HG03097 (cell line): Measurements from ENCODE around the gene EDEM1.
"Not testable (repeated sequence)": the region's sequence is repeated elsewhere in the genome, so short reads cannot be mapped to it uniquely, and the experiment has no call there.

ENCODE experiments used
- ATAC-seq: cut with Tn5 transposase; IDR thresholded peaks from one replicate; pipeline ENCODE4 v1.9.1; 2021; ENCODE audit not compliant: unreplicated experiment, low FRiP score

The EDEM1 gene

GRCh38 chr3:5187156-5187919 lies at the start of gene EDEM1:
Gene EDEM1 (plus strand): TSS chr3:5187707. CDS start chr3:5187806, 99 bp downstream.
- peak; percentile 90 for ATAC-seq

- no peak for ATAC-seq
Observed at GRCh38 chr3:5138214-5138981, 49.1 kb upstream of the EDEM1 start.

- no peak for ATAC-seq
Observed at GRCh38 chr3:5140230-5140621, 47.3 kb upstream of the EDEM1 start.

- ATAC-seq, result no peak
Observed at GRCh38 chr3:5140839-5141238, 46.7 kb upstream of the EDEM1 start.

GRCh38 chr3:5141760-5142159 lies 45.7 kb upstream of the EDEM1 start:
- no peak for ATAC-seq

DNA sequence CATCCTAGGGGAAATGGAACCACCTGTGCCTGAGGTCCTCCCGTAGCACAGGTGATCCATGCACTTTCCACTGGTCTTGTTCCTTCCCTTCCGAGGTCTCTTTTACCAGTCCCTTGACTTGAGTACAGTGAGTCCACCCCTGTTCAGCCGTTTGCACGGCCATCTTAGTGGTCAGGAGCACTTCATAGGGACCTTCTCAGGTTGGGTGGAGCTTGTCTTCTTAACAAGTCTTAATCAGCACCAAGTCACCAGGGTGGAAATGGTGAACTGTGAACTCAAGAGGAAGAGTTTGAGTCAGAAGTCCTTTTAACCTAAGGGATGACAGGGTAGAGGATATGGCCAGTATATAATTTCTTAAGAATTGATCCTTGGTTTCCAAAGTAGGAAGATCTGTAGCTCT lies 44.0 kb upstream of the EDEM1 start:
- ATAC-seq, result no peak

DNA sequence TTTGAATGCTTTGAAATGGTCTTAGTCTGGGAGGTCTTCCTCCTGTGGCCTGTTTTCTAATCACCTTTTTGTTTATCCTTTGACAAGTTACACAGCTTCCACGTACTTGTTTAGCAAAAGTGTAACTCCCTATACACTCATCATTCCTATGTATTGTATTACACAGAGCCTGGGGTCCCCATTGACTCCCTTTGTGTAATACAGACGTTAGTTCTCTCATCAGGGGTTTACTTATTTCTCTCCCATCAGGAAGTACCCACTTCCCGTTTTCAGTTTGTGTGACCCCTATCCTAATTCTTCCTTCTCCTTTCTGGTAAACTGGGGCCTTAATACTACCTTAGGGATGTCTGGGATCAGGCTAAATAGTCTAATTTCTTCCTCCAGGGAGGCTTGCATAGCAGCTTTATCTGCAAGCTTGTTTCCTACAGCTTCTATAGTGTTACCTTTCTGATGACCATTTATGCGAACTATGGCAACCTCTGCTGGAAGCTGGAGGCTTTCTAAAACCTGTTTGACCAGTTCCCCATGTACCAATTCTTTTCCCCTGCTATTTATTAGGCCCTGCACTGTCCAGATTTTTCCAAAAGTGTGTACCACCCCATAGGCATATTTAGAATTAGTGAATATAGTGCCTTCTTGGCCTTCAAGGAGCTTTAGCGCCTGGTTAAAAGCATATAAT lies 43.1 kb upstream of the EDEM1 start:
- no peak for ATAC-seq

DNA sequence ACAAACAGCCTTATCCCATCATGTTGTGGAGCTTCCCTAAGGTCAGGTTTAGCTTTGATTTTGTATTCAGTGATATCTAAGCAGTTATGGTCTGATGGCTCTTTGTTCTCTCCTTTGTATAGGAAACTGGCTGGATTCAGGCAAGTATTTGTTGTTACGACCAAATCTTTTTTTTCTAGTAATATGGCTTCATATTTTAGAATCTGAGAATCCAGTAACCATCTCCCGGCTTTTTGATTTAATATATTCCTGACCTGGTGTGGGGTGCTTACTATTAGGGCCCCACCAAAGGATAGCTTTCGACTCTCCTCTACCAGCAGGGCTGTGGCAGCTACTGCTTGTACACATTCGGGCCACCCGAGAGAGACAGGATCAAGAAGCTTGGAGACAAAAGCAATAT lies 42.4 kb upstream of the EDEM1 start:
- no peak for ATAC-seq

DNA sequence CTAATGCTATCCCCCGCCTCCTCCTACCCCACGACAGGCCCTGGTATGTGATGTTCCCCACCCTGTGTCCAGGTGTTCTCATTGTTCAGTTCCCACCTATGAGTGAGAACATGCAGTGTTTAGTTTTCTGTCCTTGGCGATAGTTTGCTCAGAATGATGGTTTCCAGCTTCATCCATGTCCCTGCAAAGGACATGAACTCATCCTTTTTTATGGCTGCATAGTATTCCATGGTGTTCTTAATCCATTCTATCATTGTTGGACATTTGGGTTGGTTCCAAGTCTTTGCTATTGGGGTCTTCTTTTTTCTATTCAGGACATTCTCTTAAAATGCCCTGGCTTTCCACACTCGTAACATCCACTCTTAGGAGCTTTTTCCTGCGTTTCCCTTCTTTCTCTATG lies 40.4 kb upstream of the EDEM1 start:
- not testable (repeated sequence) for ATAC-seq

GRCh38 chr3:5149306-5149880 lies 38.1 kb upstream of the EDEM1 start:
- ATAC-seq, result no peak

DNA sequence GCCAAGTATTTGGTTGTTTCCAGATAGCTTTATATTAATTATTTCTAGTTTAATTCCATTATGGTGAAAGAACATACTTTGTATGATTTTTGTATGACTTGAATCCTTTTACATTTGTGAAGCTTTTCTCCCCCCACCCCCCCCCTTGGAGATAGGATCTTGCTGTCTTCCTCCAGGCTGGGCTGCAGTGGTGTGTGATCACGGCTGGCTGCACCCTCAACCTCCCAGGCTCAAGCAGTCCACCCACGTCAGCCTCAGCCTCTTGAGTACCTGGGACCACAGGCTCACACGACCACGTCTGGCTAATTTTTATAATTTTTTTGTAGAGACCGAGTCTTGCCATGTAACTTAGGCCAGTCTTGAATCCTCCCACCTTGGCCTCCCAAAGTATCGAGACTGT lies 35.9 kb upstream of the EDEM1 start:
- ATAC-seq, result no peak

- ATAC-seq, result no peak
Observed at GRCh38 chr3:5153074-5153473, 34.4 kb upstream of the EDEM1 start.

DNA sequence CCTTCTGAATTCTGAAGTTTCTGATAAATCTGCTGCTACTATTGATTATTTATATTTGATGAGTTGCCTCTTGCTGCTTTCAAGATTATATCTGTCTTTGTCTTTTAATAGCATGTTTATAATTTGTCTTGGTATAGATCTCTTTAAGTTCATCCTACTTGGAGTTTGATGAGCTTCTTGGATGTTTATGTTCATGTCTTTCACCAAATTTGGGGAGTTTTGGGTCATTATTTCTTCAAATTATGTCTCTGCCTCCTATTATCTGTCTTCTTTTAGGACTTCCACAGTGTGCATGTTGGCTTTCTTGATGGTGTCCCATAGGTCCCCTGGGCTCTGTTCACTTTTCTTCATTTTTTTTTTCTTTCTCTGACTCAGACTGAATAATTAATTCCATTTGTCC lies 32.3 kb upstream of the EDEM1 start:
- ATAC-seq, result no peak

DNA sequence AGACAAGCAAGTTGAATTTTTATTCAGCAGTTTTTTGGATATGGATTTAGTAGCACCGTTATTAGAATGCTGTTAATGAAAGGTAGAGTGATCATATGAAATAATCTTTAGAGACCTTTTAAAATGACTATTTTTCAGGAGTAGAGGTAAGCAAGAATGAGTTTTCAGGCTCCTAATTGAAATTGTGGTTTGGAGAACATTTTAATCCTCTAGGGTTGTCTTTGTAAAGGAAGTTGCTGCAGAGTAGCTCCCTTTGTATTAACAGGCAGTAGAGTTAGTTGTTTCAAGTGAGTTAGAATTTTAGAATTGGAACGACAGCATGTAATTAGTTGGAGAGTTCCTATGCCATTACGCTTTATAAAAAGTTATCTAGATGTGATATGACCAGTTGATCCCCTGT lies 27.2 kb upstream of the EDEM1 start:
- no peak for ATAC-seq

DNA sequence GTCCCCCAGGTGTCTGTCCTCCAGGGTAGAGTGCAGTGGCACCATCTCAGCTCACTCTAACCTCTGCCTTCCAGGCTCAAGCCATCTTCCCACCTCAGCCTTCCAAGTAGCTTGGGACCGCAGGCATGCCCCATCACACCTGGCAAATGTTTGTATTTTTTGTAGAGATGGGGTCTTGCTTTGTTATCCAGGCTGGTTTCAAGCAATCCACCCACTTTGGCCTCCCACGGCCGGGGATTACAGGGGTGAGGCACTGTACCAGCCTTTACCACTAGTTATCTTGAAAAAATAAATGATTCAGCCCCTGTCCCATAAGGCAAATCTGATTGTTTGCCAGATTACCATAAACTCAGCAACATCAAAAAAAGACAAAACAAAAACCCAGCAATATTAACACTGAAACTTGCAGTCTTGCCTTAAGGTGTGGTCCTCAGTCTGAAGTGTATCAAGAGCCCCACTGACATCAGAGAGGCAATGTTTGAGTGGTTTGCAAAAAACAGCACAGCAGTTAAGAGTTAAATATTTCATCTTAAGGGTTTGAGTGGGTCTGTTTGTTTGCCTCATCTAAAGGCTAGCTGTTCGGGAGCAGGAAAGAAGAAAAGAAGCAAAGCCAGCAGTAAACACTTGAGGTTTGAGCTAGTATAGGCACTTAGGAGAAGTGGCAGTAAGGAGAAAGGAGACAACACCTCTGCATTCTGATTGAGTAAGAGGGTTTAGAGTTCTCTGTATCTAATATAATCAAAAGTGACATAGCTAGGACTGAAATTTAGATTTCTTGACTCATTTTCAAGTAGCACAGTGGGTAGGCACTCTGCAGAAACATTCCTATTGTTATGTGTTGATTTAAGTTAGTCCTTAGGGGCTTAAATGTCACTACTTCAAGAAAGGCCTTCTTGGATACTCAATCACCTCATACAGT lies 26.3 kb upstream of the EDEM1 start:
- ATAC-seq, result no peak

GRCh38 chr3:5162102-5162501 lies 25.4 kb upstream of the EDEM1 start:
- no peak for ATAC-seq

DNA sequence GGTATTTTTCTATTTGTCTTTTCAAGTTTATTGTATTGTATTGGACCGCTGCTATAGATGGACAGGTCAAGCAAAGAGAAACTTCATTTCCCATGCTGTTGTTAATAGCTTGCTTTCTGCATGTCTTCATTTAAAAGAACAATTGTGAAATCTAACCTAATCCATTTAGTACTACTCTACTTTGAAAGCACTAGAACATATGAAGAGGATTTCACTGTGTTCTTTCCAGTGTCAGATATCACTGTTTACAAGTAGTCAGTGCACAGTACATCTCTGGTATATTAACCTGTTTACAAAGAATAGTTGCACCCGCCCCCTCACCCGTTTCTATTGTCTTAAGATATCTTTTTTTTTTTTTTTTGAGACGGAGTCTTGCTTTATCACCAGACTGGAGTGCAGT lies 21.8 kb upstream of the EDEM1 start:
- ATAC-seq, result no peak

DNA sequence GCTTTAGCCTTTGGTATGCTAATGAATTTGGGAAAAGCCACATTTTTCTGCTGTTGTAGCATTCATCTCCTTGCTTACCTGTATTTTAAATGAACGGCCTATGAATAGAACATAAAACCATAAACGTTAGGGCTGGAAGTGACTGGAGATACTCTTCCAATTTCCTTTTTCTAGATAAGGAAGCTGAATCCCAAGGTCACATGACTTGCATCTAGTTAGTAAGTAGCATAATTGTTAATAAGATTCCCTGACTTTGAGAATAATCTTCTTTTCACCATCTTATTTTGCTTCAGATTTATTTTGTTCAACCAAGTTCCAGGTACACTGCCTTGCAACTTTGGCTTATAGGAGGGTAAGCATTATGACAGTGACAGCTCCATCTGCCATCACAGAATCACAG lies 20.7 kb upstream of the EDEM1 start:
- ATAC-seq, result no peak

- ATAC-seq, result no peak
Observed at GRCh38 chr3:5168110-5168509, 19.4 kb upstream of the EDEM1 start.

DNA sequence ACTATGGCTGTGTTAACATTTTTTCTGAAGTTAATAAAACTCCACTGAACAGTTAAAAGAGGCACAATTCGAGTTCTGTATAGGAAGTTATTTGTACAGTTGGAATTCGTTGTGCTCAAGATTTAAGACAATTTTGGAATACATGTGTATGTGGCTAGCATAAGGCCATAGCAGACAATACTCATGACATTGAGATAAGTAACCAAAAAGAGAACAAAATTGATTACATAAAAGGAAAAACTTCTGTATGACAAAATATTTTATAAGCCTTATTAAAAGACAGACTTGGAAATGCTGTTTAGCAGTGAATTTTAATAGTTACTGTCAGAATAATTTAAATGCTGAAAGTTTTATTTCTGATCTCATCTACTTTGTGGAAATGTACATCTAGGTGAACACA lies 17.7 kb upstream of the EDEM1 start:
- no peak for ATAC-seq
